ENCODE data around the gene CDK5R2. TPM values are rescaled to one million over a fixed set of nuclear protein-coding genes. Genes with fewer than 3 reads are reported as not detected.

Gene CDK5R2
- polyA plus RNA-seq, 1 donor from 2014 or later, result 2.0 TPM

DNA sequence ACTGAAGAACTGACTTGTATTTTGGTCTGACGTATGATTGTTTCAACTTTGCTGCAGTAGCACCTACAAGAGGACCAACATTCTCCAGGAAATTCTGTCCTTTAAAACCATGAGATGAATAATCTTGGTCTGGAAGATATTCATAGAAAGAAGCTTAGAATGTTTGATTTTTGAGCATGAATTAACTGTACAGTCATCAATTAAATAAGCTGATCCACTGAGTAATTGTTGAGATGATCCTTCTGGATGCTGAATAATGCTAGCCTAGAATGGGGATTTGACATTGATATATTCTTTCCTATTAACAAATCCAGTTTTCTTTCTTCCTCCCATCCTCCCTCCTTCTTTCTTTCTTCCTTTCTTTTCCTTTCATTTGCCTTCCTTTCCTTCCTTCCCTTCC is 39.0 kb upstream of the CDK5R2 start:
- Histone ChIP-seq H3F3A (ENCODE audit: insufficient read depth, low read length, poor library complexity, severe bottlenecking) (no peaks in the 10 kb centered on the region), H4K20me1 (ENCODE audit: insufficient read depth) (no peaks in the 10 kb centered on the region)
- no peak for TF ChIP-seq RAD21 (conservative IDR thresholded peaks at IDR 0.05)
- TF ChIP-seq POLR2AphosphoS5 (IDR thresholded peaks at IDR 0.05), result no peak

DNA sequence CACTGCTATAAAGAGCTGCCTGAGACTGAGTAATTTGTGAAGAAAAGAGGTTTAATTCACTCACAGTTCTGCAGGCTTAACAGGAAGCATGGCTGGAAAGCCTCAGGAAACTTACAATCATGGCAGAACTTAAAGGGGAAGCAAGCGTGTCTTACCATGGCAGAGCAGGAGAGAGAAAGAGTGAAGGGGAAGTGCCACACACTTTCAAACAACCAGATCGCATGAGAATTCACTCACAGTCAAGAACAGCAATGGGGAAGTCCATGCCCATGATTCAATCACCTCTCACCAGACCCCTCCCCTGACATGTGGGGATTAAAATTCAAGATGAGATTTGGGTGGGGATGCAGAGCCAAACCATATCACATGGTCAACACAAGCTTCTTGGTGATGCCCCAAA is 34.7 kb upstream of the CDK5R2 start:
- Histone ChIP-seq H3K27ac (ENCODE audit: low read length) (no peak overlapping the region), H3K9me3 (ENCODE audit: low read length) (no peaks in the 10 kb centered on the region), H3K9me2 (ENCODE audit: insufficient read depth, low read length) (no peaks in the 10 kb centered on the region), H3K79me2 (replicated peaks; ENCODE audit: insufficient read depth, low read length) (no peaks in the 10 kb centered on the region), H4K20me1 (ENCODE audit: insufficient read depth) (no peaks in the 10 kb centered on the region), H3K27me3 (ENCODE audit: insufficient read depth, low read depth, low read length) (no peaks in the 10 kb centered on the region), H3K4me3 (ENCODE audit: low read length) (no peak overlapping the region), H3K36me3 (ENCODE audit: insufficient read depth, low read length) (no peaks in the 10 kb centered on the region), H3F3A (ENCODE audit: insufficient read depth, low read length, poor library complexity, severe bottlenecking) (no peaks in the 10 kb centered on the region), H2AFZ (ENCODE audit: low read depth, low read length) (no peak overlapping the region), H3K9ac (ENCODE audit: low read length) (no peak overlapping the region), H3K4me2 (ENCODE audit: low read length) (no peak overlapping the region)
- TF ChIP-seq EZH2 (IDR thresholded peaks at IDR 0.05; ENCODE audit: borderline replicate concordance, insufficient read depth, low read length, poor library complexity, severe bottlenecking), result no peak
- TF ChIP-seq POLR2AphosphoS5 (IDR thresholded peaks at IDR 0.05), result no peak
- no peak for TF ChIP-seq SMC3 (conservative IDR thresholded peaks at IDR 0.05; ENCODE audit: poor library complexity)
- TF ChIP-seq EP300 (conservative IDR thresholded peaks at IDR 0.05; ENCODE audit: poor library complexity, severe bottlenecking), result no peak
- TF ChIP-seq, protein P1, sequence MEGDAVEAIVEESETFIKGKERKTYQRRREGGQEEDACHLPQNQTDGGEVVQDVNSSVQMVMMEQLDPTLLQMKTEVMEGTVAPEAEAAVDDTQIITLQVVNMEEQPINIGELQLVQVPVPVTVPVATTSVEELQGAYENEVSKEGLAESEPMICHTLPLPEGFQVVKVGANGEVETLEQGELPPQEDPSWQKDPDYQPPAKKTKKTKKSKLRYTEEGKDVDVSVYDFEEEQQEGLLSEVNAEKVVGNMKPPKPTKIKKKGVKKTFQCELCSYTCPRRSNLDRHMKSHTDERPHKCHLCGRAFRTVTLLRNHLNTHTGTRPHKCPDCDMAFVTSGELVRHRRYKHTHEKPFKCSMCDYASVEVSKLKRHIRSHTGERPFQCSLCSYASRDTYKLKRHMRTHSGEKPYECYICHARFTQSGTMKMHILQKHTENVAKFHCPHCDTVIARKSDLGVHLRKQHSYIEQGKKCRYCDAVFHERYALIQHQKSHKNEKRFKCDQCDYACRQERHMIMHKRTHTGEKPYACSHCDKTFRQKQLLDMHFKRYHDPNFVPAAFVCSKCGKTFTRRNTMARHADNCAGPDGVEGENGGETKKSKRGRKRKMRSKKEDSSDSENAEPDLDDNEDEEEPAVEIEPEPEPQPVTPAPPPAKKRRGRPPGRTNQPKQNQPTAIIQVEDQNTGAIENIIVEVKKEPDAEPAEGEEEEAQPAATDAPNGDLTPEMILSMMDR (IDR thresholded peaks at IDR 0.05; ENCODE audit: poor library complexity, severe bottlenecking), result no peak
- no peak for TF ChIP-seq TAF1 (IDR thresholded peaks at IDR 0.05; ENCODE audit: low read depth)
- no peak for TF ChIP-seq MXI1 (conservative IDR thresholded peaks at IDR 0.05; ENCODE audit: poor library complexity, severe bottlenecking)
- TF ChIP-seq, protein P2, sequence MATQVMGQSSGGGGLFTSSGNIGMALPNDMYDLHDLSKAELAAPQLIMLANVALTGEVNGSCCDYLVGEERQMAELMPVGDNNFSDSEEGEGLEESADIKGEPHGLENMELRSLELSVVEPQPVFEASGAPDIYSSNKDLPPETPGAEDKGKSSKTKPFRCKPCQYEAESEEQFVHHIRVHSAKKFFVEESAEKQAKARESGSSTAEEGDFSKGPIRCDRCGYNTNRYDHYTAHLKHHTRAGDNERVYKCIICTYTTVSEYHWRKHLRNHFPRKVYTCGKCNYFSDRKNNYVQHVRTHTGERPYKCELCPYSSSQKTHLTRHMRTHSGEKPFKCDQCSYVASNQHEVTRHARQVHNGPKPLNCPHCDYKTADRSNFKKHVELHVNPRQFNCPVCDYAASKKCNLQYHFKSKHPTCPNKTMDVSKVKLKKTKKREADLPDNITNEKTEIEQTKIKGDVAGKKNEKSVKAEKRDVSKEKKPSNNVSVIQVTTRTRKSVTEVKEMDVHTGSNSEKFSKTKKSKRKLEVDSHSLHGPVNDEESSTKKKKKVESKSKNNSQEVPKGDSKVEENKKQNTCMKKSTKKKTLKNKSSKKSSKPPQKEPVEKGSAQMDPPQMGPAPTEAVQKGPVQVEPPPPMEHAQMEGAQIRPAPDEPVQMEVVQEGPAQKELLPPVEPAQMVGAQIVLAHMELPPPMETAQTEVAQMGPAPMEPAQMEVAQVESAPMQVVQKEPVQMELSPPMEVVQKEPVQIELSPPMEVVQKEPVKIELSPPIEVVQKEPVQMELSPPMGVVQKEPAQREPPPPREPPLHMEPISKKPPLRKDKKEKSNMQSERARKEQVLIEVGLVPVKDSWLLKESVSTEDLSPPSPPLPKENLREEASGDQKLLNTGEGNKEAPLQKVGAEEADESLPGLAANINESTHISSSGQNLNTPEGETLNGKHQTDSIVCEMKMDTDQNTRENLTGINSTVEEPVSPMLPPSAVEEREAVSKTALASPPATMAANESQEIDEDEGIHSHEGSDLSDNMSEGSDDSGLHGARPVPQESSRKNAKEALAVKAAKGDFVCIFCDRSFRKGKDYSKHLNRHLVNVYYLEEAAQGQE (IDR thresholded peaks at IDR 0.05; ENCODE audit: borderline replicate concordance), result no peak
- TF ChIP-seq RAD21 (conservative IDR thresholded peaks at IDR 0.05), result no peak

More for the DNA sequence above, 39.0 kb upstream of the CDK5R2 start:
- no peaks in the 10 kb centered on the region for H3K79me2 ChIP-seq (replicated peaks; ENCODE audit: insufficient read depth, low read length)
- H3K27ac ChIP-seq (ENCODE audit: low read length), result no peak overlapping the region
- no peak overlapping the region for H3K4me2 ChIP-seq (ENCODE audit: low read length)
- no peak overlapping the region for H3K4me3 ChIP-seq (ENCODE audit: low read length)
- H2AFZ ChIP-seq (ENCODE audit: low read depth, low read length), result no peak overlapping the region
- no peaks in the 10 kb centered on the region for H3K9me2 ChIP-seq (ENCODE audit: insufficient read depth, low read length)
- no peaks in the 10 kb centered on the region for H3K27me3 ChIP-seq (ENCODE audit: insufficient read depth, low read depth, low read length)
- no peaks in the 10 kb centered on the region for H3K36me3 ChIP-seq (ENCODE audit: insufficient read depth, low read length)
- H3K9ac ChIP-seq (ENCODE audit: low read length), result no peak overlapping the region
- H3K9me3 ChIP-seq (ENCODE audit: low read length), result no peaks in the 10 kb centered on the region

DNA sequence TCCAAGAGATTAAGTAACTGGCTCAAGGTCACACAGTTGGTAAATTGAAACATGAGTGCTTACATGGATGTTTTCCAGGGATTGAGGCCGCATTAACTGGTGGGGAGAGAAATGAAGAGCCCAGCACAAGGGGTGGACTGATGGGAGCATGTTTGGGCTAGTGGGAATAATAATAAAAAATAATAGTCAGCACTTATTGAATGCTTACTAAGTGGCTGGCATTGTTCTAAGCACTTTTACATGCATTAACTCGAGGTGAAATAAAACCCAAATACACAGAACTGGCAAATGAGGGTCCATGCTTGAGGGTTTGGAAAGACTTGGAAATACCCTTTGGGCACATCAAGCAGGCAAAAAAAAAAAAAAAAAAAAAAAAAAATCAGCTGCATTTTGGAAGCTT is 34.0 kb upstream of the CDK5R2 start:
- H3K9ac ChIP-seq (ENCODE audit: low read length), result no peak overlapping the region
- no peak overlapping the region for H3K4me2 ChIP-seq (ENCODE audit: low read length)
- H3K36me3 ChIP-seq (ENCODE audit: insufficient read depth, low read length), result no peaks in the 10 kb centered on the region
- H4K20me1 ChIP-seq (ENCODE audit: insufficient read depth), result no peaks in the 10 kb centered on the region
- no peak overlapping the region for H3K4me3 ChIP-seq (ENCODE audit: low read length)
- H2AFZ ChIP-seq (ENCODE audit: low read depth, low read length), result no peak overlapping the region
- H3F3A ChIP-seq (ENCODE audit: insufficient read depth, low read length, poor library complexity, severe bottlenecking), result no peaks in the 10 kb centered on the region
- no peaks in the 10 kb centered on the region for H3K79me2 ChIP-seq (replicated peaks; ENCODE audit: insufficient read depth, low read length)
- H3K27ac ChIP-seq (ENCODE audit: low read length), result no peak overlapping the region
- no peaks in the 10 kb centered on the region for H3K9me2 ChIP-seq (ENCODE audit: insufficient read depth, low read length)
- TF ChIP-seq SMC3 (conservative IDR thresholded peaks at IDR 0.05; ENCODE audit: poor library complexity) (no peak), EZH2 (IDR thresholded peaks at IDR 0.05; ENCODE audit: borderline replicate concordance, insufficient read depth, low read length, poor library complexity, severe bottlenecking) (no peak), MXI1 (conservative IDR thresholded peaks at IDR 0.05; ENCODE audit: poor library complexity, severe bottlenecking) (no peak), RAD21 (conservative IDR thresholded peaks at IDR 0.05) (no peak), TAF1 (IDR thresholded peaks at IDR 0.05; ENCODE audit: low read depth) (no peak), POLR2AphosphoS5 (IDR thresholded peaks at IDR 0.05) (no peak), EP300 (conservative IDR thresholded peaks at IDR 0.05; ENCODE audit: poor library complexity, severe bottlenecking) (no peak)
- TF ChIP-seq, protein P1 (IDR thresholded peaks at IDR 0.05; ENCODE audit: poor library complexity, severe bottlenecking), result no peak
- TF ChIP-seq, protein P2 (IDR thresholded peaks at IDR 0.05; ENCODE audit: borderline replicate concordance), result no peak
- no peaks in the 10 kb centered on the region for H3K27me3 ChIP-seq (ENCODE audit: insufficient read depth, low read depth, low read length)
- no peaks in the 10 kb centered on the region for H3K9me3 ChIP-seq (ENCODE audit: low read length)

Measured in neural cell (in vitro differentiated cells).